MM.1S (cell line): ENCODE measurements around the gene TOX2.

Source experiments
- DNase-seq: peaks from one replicate; pipeline ENCODE4 v3.0.0-alpha.2; 2015
- H2AFZ ChIP-seq: fragments of 300-600 bp; sonication (generic); 2 replicates; pipeline ENCODE4 v1.6.0; 2016; ENCODE audit warnings: antibody characterized with exemption, low read length
- H3F3A ChIP-seq: fragments of 300-600 bp; sonication (generic); 2 replicates; pipeline ENCODE4 v1.6.1; 2016; ENCODE audit warnings: mild to moderate bottlenecking, antibody characterized with exemption, low read length, moderate library complexity, mixed read lengths; ENCODE audit not compliant: insufficient read depth
- H3K27ac ChIP-seq: fragments of 300-600 bp; sonication (generic); 2 replicates; pipeline ENCODE4 v1.5.1; 2016; ENCODE audit warnings: mild to moderate bottlenecking, low read length
- H3K27me3 ChIP-seq: fragments of 300-600 bp; sonication (generic); replicated peaks from 2 replicates; pipeline ENCODE4 v1.6.0; 2016; ENCODE audit warnings: low read length; ENCODE audit not compliant: insufficient read depth
- H3K36me3 ChIP-seq: fragments of 300-600 bp; sonication (generic); replicated peaks from 2 replicates; pipeline ENCODE4 v1.6.1; 2016; ENCODE audit warnings: mild to moderate bottlenecking, low read length, mixed read lengths; ENCODE audit not compliant: insufficient read depth
- H3K4me1 ChIP-seq: fragments of 300-600 bp; sonication (generic); 2 replicates; pipeline ENCODE4 v1.6.1; 2016; ENCODE audit warnings: low read length, mixed read lengths
- H3K4me2 ChIP-seq: fragments of 300-600 bp; sonication (generic); 2 replicates; pipeline ENCODE4 v1.6.0; 2016; ENCODE audit warnings: low read depth, low read length
- H3K4me3 ChIP-seq: fragments of 300-600 bp; sonication (generic); 2 replicates; pipeline ENCODE4 v1.5.1; 2016; ENCODE audit warnings: low read length, mixed read lengths
- H3K79me2 ChIP-seq: fragments of 300-600 bp; sonication (generic); 2 replicates; pipeline ENCODE4 v1.6.1; 2016; ENCODE audit warnings: mixed run types, low read length, mixed read lengths
- H3K9ac ChIP-seq: fragments of 300-600 bp; sonication (generic); 2 replicates; pipeline ENCODE4 v1.6.1; 2016; ENCODE audit warnings: low read length, mixed read lengths
- H3K9me2 ChIP-seq: fragments of 300-600 bp; sonication (generic); replicated peaks from 2 replicates; pipeline ENCODE4 v1.6.1; 2016; ENCODE audit warnings: mild to moderate bottlenecking, low read length, mixed read lengths; ENCODE audit not compliant: insufficient read depth
- H3K9me3 ChIP-seq: fragments of 300-600 bp; sonication (generic); replicated peaks from 2 replicates; pipeline ENCODE4 v1.6.1; 2016; ENCODE audit warnings: mild to moderate bottlenecking, low read length, mixed read lengths; ENCODE audit not compliant: insufficient read depth
- H4K20me1 ChIP-seq: fragments of 300-600 bp; sonication (generic); 2 replicates; pipeline ENCODE4 v1.6.1; 2016; ENCODE audit warnings: mild to moderate bottlenecking, low read length, moderate library complexity, mixed read lengths; ENCODE audit not compliant: insufficient read depth
- CTCF ChIP-seq: fragments of 300-600 bp; sonication (generic); IDR thresholded peaks from 2 replicates; pipeline ENCODE4 v1.5.1; 2016; ENCODE audit warnings: antibody characterized with exemption, low read length, mixed read lengths
- EZH2 ChIP-seq: fragments of 300-600 bp; sonication (generic); optimal IDR thresholded peaks from 2 replicates; pipeline ENCODE3; 2017; ENCODE audit warnings: low read depth, mild to moderate bottlenecking, antibody characterized with exemption, low read length, mixed read lengths
- EZH2phosphoT487 ChIP-seq: fragments of 300-600 bp; sonication (generic); IDR thresholded peaks from 2 replicates; pipeline ENCODE4 v1.6.1; 2018; ENCODE audit warnings: antibody characterized with exemption, low read length

Gene TOX2

GRCh38 chr20:43934833-43935232, 20.2 kb downstream of the TOX2 start:
- Histone ChIP-seq H2AFZ (no peak overlapping the region), H3K9me3 (no peaks in the 10 kb centered on the region), H3K4me2 (no peak overlapping the region), H3K4me3 (no peak overlapping the region), H4K20me1 (no peaks in the 10 kb centered on the region), H3K27ac (no peak overlapping the region), H3K27me3 (no peaks in the 10 kb centered on the region), H3K36me3 (no peaks in the 10 kb centered on the region), H3K9me2 (no peaks in the 10 kb centered on the region), H3K79me2 (peaks cover 98% of the 10 kb centered on the region), H3F3A (0 out of 2 replicates have a peak, but pooled peaks cover 2% of the 10 kb centered on the region), H3K4me1 (peaks cover 31% of the 10 kb centered on the region), H3K9ac (no peak overlapping the region)
- DNase-seq: no peak
- TF ChIP-seq EZH2: no peak

GRCh38 chr20:43936104-43936770, 21.6 kb downstream of the TOX2 start:
- Histone ChIP-seq H3K4me1 (peaks cover 45% of the 10 kb centered on the region), H3K9ac (no peak overlapping the region; the same call in 1 of the 2 replicates), H3K79me2 (peaks cover 98% of the 10 kb centered on the region), H2AFZ (no peak overlapping the region), H3K9me2 (no peaks in the 10 kb centered on the region), H3F3A (peaks cover 11% of the 10 kb centered on the region; the same call in 1 of the 2 replicates), H3K4me2 (no peak overlapping the region), H3K27ac (peak overlapping the region; percentile 26; the same call in 1 of the 2 replicates), H3K27me3 (no peaks in the 10 kb centered on the region), H3K9me3 (no peaks in the 10 kb centered on the region), H3K36me3 (no peaks in the 10 kb centered on the region), H4K20me1 (no peaks in the 10 kb centered on the region), H3K4me3 (no peak overlapping the region)
- TF ChIP-seq EZH2: no peak
- no peak for TF ChIP-seq CTCF
- TF ChIP-seq EZH2phosphoT487: no peak
- peak; percentile 43 for DNase-seq

- Histone ChIP-seq H3K27me3 (no peaks in the 10 kb centered on the region), H3K4me2 (no peak overlapping the region)
These were observed 22.2 kb downstream of the TOX2 start for GRCh38 chr20:43936805-43937204.

More at GRCh38 chr20:43936805-43937204, 22.2 kb downstream of the TOX2 start:
- DNase-seq: peak; percentile 5
- Histone ChIP-seq H3K9me2 (no peaks in the 10 kb centered on the region), H3K36me3 (no peaks in the 10 kb centered on the region), H2AFZ (no peak overlapping the region), H3F3A (peaks cover 15% of the 10 kb centered on the region; the same call in 1 of the 2 replicates), H3K4me3 (no peak overlapping the region), H3K9ac (no peak overlapping the region; the same call in 1 of the 2 replicates), H3K9me3 (no peaks in the 10 kb centered on the region), H4K20me1 (no peaks in the 10 kb centered on the region), H3K4me1 (peaks cover 51% of the 10 kb centered on the region), H3K79me2 (peaks cover 98% of the 10 kb centered on the region), H3K27ac (peak overlapping the region; percentile 26; the same call in 1 of the 2 replicates)
- no peak for TF ChIP-seq EZH2
- TF ChIP-seq CTCF: no peak
- TF ChIP-seq EZH2phosphoT487: no peak
